Neuronal stem cell (in vitro differentiated cells): ENCODE data around the gene IPO4.
"Not testable (repeated sequence)": the region's sequence is repeated elsewhere in the genome, so short reads cannot be mapped to it uniquely, and the experiment has no call there.

ENCODE experiments used
- DNase-seq: peaks from one replicate; pipeline ENCODE4 v3.0.0-alpha.2; 2013; ENCODE audit warnings: low spot score
- H2AFZ ChIP-seq: one replicate; pipeline ENCODE4 v1.6.1; 2013; ENCODE audit warnings: mild to moderate bottlenecking, low read length, inconsistent platforms
- H2AK5ac ChIP-seq: 2 replicates; pipeline ENCODE4 v1.6.1; 2013; ENCODE audit warnings: low read depth, mild to moderate bottlenecking, inconsistent platforms, low read length, moderate library complexity, mixed read lengths
- H2BK120ac ChIP-seq: 2 replicates; pipeline ENCODE4 v1.6.1; 2013; ENCODE audit warnings: low read depth, mild to moderate bottlenecking, inconsistent platforms, low read length, moderate library complexity, mixed read lengths
- H2BK12ac ChIP-seq: one replicate; pipeline ENCODE4 v1.6.1; 2013; ENCODE audit warnings: low read length, inconsistent platforms
- H2BK15ac ChIP-seq: 2 replicates; pipeline ENCODE4 v1.6.1; 2013; ENCODE audit warnings: mild to moderate bottlenecking, low read length, inconsistent platforms, mixed read lengths
- H2BK5ac ChIP-seq: one replicate; pipeline ENCODE4 v1.6.1; 2013; ENCODE audit warnings: inconsistent platforms, mild to moderate bottlenecking, low read length, moderate library complexity
- H3K14ac ChIP-seq: one replicate; pipeline ENCODE4 v1.6.1; 2013; ENCODE audit warnings: low read length, inconsistent platforms
- H3K18ac ChIP-seq: 2 replicates; pipeline ENCODE4 v1.6.1; 2013; ENCODE audit warnings: low read length, inconsistent platforms
- H3K23ac ChIP-seq: 2 replicates; pipeline ENCODE4 v1.6.1; 2013; ENCODE audit warnings: low read depth, mild to moderate bottlenecking, mixed read lengths, low read length, inconsistent platforms; ENCODE audit not compliant: poor library complexity
- H3K27ac ChIP-seq: replicated peaks from 3 replicates; pipeline ENCODE4 v1.5.1; 2013; ENCODE audit warnings: low read length, inconsistent platforms
- H3K27me3 ChIP-seq, 3 experiments: 2 replicates each; pipeline ENCODE4 v1.6.1; 2013; ENCODE audit warnings: low read length in 3 of 3, mild to moderate bottlenecking in 2 of 3, inconsistent platforms in 1 of 3, low read depth in 1 of 3, mixed read lengths in 1 of 3, moderate library complexity in 1 of 3; ENCODE audit not compliant: control insufficient read depth in 3 of 3, insufficient read depth in 3 of 3
- H3K36me3 ChIP-seq, 2 donors: replicated peaks in 1 of 2; 2 replicates each; pipeline ENCODE4 v1.6.1; 2013; ENCODE audit warnings: low read length in 2 of 2; ENCODE audit not compliant: control insufficient read depth in 2 of 2, insufficient read depth in 2 of 2
- H3K4ac ChIP-seq: 2 replicates; pipeline ENCODE4 v1.6.1; 2013; ENCODE audit warnings: inconsistent platforms, mild to moderate bottlenecking, low read length, moderate library complexity
- H3K4me1 ChIP-seq, 2 donors: 1 replicate in 1 of 2; 2 replicates in 1 of 2; pipeline ENCODE4 v1.6.1; 2013; ENCODE audit warnings: low read length in 2 of 2, low read depth in 1 of 2; ENCODE audit not compliant: control insufficient read depth in 2 of 2, insufficient read depth in 1 of 2
- H3K4me2 ChIP-seq: one replicate; pipeline ENCODE4 v1.6.1; 2013; ENCODE audit warnings: mild to moderate bottlenecking, low read length, inconsistent platforms; ENCODE audit not compliant: insufficient read depth, poor library complexity, severe bottlenecking
- H3K4me3 ChIP-seq, 2 donors: 2 replicates each; pipeline ENCODE4 v1.5.1; 2013; ENCODE audit warnings: low read length in 2 of 2, mild to moderate bottlenecking in 2 of 2, inconsistent platforms in 1 of 2, moderate library complexity in 1 of 2
- H3K79me1 ChIP-seq: one replicate; pipeline ENCODE4 v1.6.1; 2013; ENCODE audit warnings: low read depth, mild to moderate bottlenecking, inconsistent platforms, low read length, moderate library complexity
- H3K9ac ChIP-seq: one replicate; pipeline ENCODE4 v1.6.1; 2013; ENCODE audit warnings: mild to moderate bottlenecking, low read depth, low read length, inconsistent platforms; ENCODE audit not compliant: poor library complexity
- H3K9me3 ChIP-seq, 2 donors: replicated peaks in 1 of 2; 2 replicates each; pipeline versions ENCODE3 to v1.6.1; 2013; ENCODE audit warnings: low read length in 2 of 2, mild to moderate bottlenecking in 2 of 2, inconsistent platforms in 1 of 2, low read depth in 1 of 2, mixed read lengths in 1 of 2, moderate library complexity in 1 of 2; ENCODE audit not compliant: control insufficient read depth in 2 of 2, insufficient read depth in 1 of 2
- H4K8ac ChIP-seq: one replicate; pipeline ENCODE4 v1.6.1; 2013; ENCODE audit warnings: low read depth, mild to moderate bottlenecking, inconsistent platforms, low read length, moderate library complexity
- H4K91ac ChIP-seq: one replicate; pipeline ENCODE4 v1.6.1; 2013; ENCODE audit warnings: low read length, low read depth, mild to moderate bottlenecking, inconsistent platforms; ENCODE audit not compliant: poor library complexity
- WGBS, 2 donors: extraction: QIAGEN DNeasy Blood & Tissue Kit; methylation state at CpG; one replicate each; pipeline ENCODE4 v1.1.7; 2013; ENCODE audit warnings: missing lambda C conversion rate in 2 of 2, mixed read lengths in 1 of 2; ENCODE audit not compliant: insufficient read length in 2 of 2, insufficient replicate concordance in 1 of 2; ENCODE audit errors: extremely low coverage in 2 of 2; 5-methylcytosine and 5-hydroxymethylcytosine counted together

Gene IPO4

GRCh38 chr14:24219521-24219920, 30.9 kb upstream of the IPO4 start:
- Histone ChIP-seq H2BK15ac (no peak overlapping the region), H3K9me3 (no peaks in the 10 kb centered on the region), H3K4me1 (peaks cover 2% of the 10 kb centered on the region in 2 donors), H2BK12ac (no peak overlapping the region), H3K36me3 (peaks cover 5 to 18% of the 10 kb centered on the region in 2 donors), H3K4ac (no peak overlapping the region), H3K4me2 (no peak overlapping the region), H3K9ac (no peak overlapping the region), H2BK120ac (no peak overlapping the region), H2BK5ac (no peak overlapping the region), H3K79me1 (peaks cover 2% of the 10 kb centered on the region), H2AFZ (no peak overlapping the region), H4K8ac (no peak overlapping the region), H3K4me3 (no peak overlapping the region), H4K91ac (no peak overlapping the region), H3K27ac (no peak overlapping the region), H3K14ac (no peak overlapping the region), H3K18ac (no peak overlapping the region), H3K27me3 (no peaks in the 10 kb centered on the region), H2AK5ac (no peak overlapping the region), H3K23ac (no peak overlapping the region)
- WGBS, 2 donors: no CpG with 5 or more reads among the region's 3 CpGs
- no peak for DNase-seq

DNA sequence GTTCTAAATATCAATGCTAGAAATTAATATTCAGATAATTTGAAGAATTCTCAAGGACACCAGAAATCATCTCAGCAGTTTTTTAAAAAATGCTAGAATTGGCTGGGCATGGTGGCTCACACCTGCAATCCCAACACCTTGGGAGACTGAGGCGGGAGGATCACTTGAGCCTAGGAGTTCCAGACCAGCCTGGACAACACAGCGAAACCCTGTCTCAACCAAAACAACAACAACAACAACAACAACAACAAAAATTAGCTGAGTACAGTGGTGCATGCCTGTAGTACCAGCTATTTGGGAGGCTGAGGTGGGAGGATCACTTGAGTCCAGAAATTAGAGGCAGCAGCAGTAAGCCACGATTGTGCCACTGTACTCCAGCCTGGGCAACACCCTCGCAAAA, 30.5 kb upstream of the IPO4 start:
- Histone ChIP-seq H3K27ac (no peak overlapping the region), H3K14ac (no peak overlapping the region), H3K4me2 (no peak overlapping the region), H3K4ac (no peak overlapping the region), H2BK120ac (no peak overlapping the region), H2BK15ac (no peak overlapping the region), H2BK5ac (no peak overlapping the region), H2BK12ac (no peak overlapping the region), H3K18ac (no peak overlapping the region), H3K23ac (no peak overlapping the region), H2AK5ac (no peak overlapping the region), H3K79me1 (peaks cover 2% of the 10 kb centered on the region), H4K91ac (no peak overlapping the region), H3K36me3 (peaks cover 5 to 21% of the 10 kb centered on the region in 2 donors), H3K9ac (no peak overlapping the region), H2AFZ (no peak overlapping the region), H4K8ac (no peak overlapping the region), H3K9me3 (no peaks in the 10 kb centered on the region), H3K4me1 (peaks cover 2% of the 10 kb centered on the region in 2 donors), H3K27me3 (no peaks in the 10 kb centered on the region), H3K4me3 (no peak overlapping the region)
- no peak for DNase-seq
- whole genome bisulfite sequencing, 2 donors: no CpG with 5 or more reads among the region's 4 CpGs

- not testable (repeated sequence) for H2BK120ac ChIP-seq, DNase-seq, H4K91ac ChIP-seq, H3K79me1 ChIP-seq, H2AFZ ChIP-seq, H3K23ac ChIP-seq, H3K4me2 ChIP-seq, H3K9me3 ChIP-seq, H3K27me3 ChIP-seq, H3K4ac ChIP-seq, H2BK12ac ChIP-seq, H3K27ac ChIP-seq, H3K4me3 ChIP-seq, H3K9ac ChIP-seq, H2AK5ac ChIP-seq, H4K8ac ChIP-seq, H2BK5ac ChIP-seq, H2BK15ac ChIP-seq, H3K14ac ChIP-seq, H3K18ac ChIP-seq, H3K4me1 ChIP-seq
- WGBS, 2 donors: no CpG with 5 or more reads among the region's 1 CpG
- peaks cover 5 to 27% of the 10 kb centered on the region in 2 donors for H3K36me3 ChIP-seq
Measured at GRCh38 chr14:24216876-24217275, 28.3 kb upstream of the IPO4 start.

GRCh38 chr14:24216345-24216699, 27.7 kb upstream of the IPO4 start:
- no peak overlapping the region for H3K4ac ChIP-seq
- no peak overlapping the region for H3K23ac ChIP-seq
- no peak overlapping the region for H3K4me2 ChIP-seq
- H2AFZ ChIP-seq: peak overlapping the region; percentile 90
- H3K4me1 ChIP-seq: peaks cover 4 to 5% of the 10 kb centered on the region in 2 donors
- no CpG with 5 or more reads among the region's 2 CpGs for WGBS, 2 donors
- no peak overlapping the region for H4K8ac ChIP-seq
- no peak overlapping the region for H2BK12ac ChIP-seq
- no peak overlapping the region for H2AK5ac ChIP-seq
- no peak overlapping the region for H3K27ac ChIP-seq
- H3K36me3 ChIP-seq: peaks cover 7 to 32% of the 10 kb centered on the region in 2 donors
- H3K79me1 ChIP-seq: no peaks in the 10 kb centered on the region
- no peak overlapping the region for H3K18ac ChIP-seq
- DNase-seq: no peak
- no peak overlapping the region for H2BK120ac ChIP-seq
- H3K9me3 ChIP-seq: no peaks in the 10 kb centered on the region
- no peak overlapping the region for H3K9ac ChIP-seq
- no peak overlapping the region for H2BK5ac ChIP-seq
- H4K91ac ChIP-seq: no peak overlapping the region
- peak overlapping the region in 1 of 2 donors; percentile 78 for H3K4me3 ChIP-seq
- no peaks in the 10 kb centered on the region for H3K27me3 ChIP-seq
- no peak overlapping the region for H2BK15ac ChIP-seq
- H3K14ac ChIP-seq: no peak overlapping the region
